Esophagus muscularis mucosa (tissue), 4 donors: Measurements from ENCODE around the gene CDH22. TPM values are rescaled to one million over a fixed set of nuclear protein-coding genes. Genes with fewer than 3 reads are reported as not detected.

ENCODE experiments used
- DNase-seq: peaks from one replicate; pipeline ENCODE4 v3.0.0-alpha.2; 2017; ENCODE audit errors: extremely low spot score
- H3K27ac ChIP-seq, 4 donors: fragments of 200-600 bp; sonication (generic); replicated peaks in 1 of 4; 1 replicate in 3 of 4; 2 replicates in 1 of 4; pipeline ENCODE4 v1.5.1; 2016 to 2019; ENCODE audit warnings: mild to moderate bottlenecking in 1 of 4
- H3K27me3 ChIP-seq, 4 donors: fragments of 200-600 bp; sonication (generic); one replicate each; pipeline versions ENCODE4 v1.5.1 to v1.6.0; 2016 to 2019
- H3K36me3 ChIP-seq, 4 donors: fragments of 200-600 bp; sonication (generic); one replicate each; pipeline ENCODE4 v1.5.1; 2016 to 2019
- H3K4me1 ChIP-seq, 4 donors: fragments of 200-600 bp; sonication (generic); one replicate each; pipeline ENCODE4 v1.5.1; 2016 to 2019
- H3K4me3 ChIP-seq, 4 donors: fragments of 200-600 bp; sonication (generic); 1 replicate in 2 of 4; 2 replicates in 2 of 4; pipeline ENCODE4 v1.5.1; 2016 to 2019; ENCODE audit warnings: mild to moderate bottlenecking in 4 of 4, moderate library complexity in 1 of 4
- H3K9me3 ChIP-seq, 4 donors: fragments of 200-600 bp; sonication (generic); 1 replicate in 3 of 4; 2 replicates in 1 of 4; pipeline ENCODE4 v1.5.1; 2016 to 2019
- EP300 ChIP-seq: sonication (generic); formaldehyde crosslinking; IDR thresholded peaks from one replicate; pipeline ENCODE4 v1.6.1; 2017; ENCODE audit warnings: antibody characterized with exemption
- POLR2A ChIP-seq: fragments of 450-650 bp; IDR thresholded peaks from one replicate; pipeline ENCODE4 v1.6.1; 2017; ENCODE audit warnings: antibody characterized with exemption, moderate library complexity, mild to moderate bottlenecking, low read depth
- POLR2AphosphoS5 ChIP-seq, 2 donors: sonication (generic); formaldehyde crosslinking; IDR thresholded peaks; one replicate each; pipeline ENCODE4 v1.6.1; 2017; ENCODE audit warnings: antibody characterized with exemption in 2 of 2
- WGBS: methylation state at CpG from one replicate; pipeline ENCODE4 v1.1.5; 2018; 5-methylcytosine and 5-hydroxymethylcytosine counted together
- intact Hi-C: fragments of 100-400 bp; cut with DNase I; formaldehyde crosslinking; loops from one replicate; pipeline ENCODE4 v1.15.1; 2023
- total RNA-seq, 4 donors: library from RNA; depleted of rRNA; stranded (reverse); fragments of >200 nt; gene quantifications; one replicate each; pipeline versions ENCODE4 v1.1.0 to v1.2.1, GENCODE V29; 2016
- TF ChIP-seq, protein P1 (sequence below), 3 experiments: fragments of 200-600 bp in 2 of 3; fragments of 450-650 bp in 1 of 3; sonication (generic) in 2 of 3; IDR thresholded peaks; one replicate each; pipeline ENCODE4 v1.5.1; 2017 to 2019; ENCODE audit warnings: antibody characterized with exemption in 3 of 3, mild to moderate bottlenecking in 2 of 3, moderate library complexity in 1 of 3

Gene CDH22
- total RNA-seq, 4 donors from 2014 or later = 0.17 to 0.69 (median 0.42) TPM; not detected in 1

DNA sequence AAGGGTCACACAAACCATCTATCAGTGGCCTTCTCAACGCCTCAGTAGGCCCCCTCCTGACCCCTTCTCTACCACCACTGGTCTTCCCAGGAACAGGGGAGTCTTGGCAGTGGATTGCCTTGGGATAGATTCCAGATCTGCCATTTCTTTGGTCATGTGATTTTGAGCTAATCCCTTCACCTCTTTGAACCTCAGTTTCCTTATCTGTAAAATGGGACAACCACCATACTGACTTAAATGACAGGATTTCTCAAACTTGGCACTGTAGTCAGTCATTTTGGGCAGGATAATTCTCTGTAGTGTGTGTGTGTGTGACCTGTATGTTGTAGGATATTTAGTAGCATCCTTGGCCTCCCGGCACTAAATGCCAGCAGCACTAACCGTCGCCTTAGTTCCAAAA lies 89.1 kb downstream of the CDH22 start:
- 93% methylated on average over 4 of the region's 4 CpGs for WGBS
- H3K4me3 ChIP-seq = no peak overlapping the region

GRCh38 chr20:46218656-46219055 lies 89.6 kb downstream of the CDH22 start:
- 70% methylated on average over 9 of the region's 9 CpGs for WGBS
- TF ChIP-seq, protein P1, sequence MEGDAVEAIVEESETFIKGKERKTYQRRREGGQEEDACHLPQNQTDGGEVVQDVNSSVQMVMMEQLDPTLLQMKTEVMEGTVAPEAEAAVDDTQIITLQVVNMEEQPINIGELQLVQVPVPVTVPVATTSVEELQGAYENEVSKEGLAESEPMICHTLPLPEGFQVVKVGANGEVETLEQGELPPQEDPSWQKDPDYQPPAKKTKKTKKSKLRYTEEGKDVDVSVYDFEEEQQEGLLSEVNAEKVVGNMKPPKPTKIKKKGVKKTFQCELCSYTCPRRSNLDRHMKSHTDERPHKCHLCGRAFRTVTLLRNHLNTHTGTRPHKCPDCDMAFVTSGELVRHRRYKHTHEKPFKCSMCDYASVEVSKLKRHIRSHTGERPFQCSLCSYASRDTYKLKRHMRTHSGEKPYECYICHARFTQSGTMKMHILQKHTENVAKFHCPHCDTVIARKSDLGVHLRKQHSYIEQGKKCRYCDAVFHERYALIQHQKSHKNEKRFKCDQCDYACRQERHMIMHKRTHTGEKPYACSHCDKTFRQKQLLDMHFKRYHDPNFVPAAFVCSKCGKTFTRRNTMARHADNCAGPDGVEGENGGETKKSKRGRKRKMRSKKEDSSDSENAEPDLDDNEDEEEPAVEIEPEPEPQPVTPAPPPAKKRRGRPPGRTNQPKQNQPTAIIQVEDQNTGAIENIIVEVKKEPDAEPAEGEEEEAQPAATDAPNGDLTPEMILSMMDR (IDR thresholded peaks at IDR 0.05) = no peak
- TF ChIP-seq POLR2AphosphoS5 (IDR thresholded peaks at IDR 0.05) = no peak
- TF ChIP-seq EP300 = no peak
- no peak for TF ChIP-seq POLR2A
- no peak for DNase-seq

More for the DNA sequence above, 89.1 kb downstream of the CDH22 start:
- Histone ChIP-seq H3K27me3 (peaks cover 0 to 27% (median 0%) of the 10 kb centered on the region in 4 donors), H3K36me3 (no peaks in the 10 kb centered on the region), H3K27ac (no peak overlapping the region), H3K9me3 (no peaks in the 10 kb centered on the region), H3K4me1 (peaks cover 15 to 22% (median 18%) of the 10 kb centered on the region in 4 donors)
- no peak for DNase-seq
- TF ChIP-seq, protein P1 (IDR thresholded peaks at IDR 0.05) = no peak
- intact Hi-C loops = no loop called here

DNA sequence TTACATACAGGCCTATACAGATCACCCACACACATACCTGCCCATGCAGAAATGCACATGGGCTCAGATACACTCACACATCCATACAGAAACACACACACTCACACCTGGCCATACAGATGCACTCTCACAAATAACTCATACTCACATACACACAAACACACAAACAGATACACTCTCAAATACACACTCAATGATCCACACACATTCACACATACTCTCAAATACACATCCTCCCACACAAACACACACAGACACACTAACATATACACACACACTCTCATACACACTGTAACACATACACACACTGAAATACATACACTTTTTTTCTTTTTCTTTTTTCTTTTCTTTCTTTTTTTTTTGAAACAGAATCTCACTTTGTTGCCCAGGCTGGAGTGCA lies 90.7 kb downstream of the CDH22 start:
- TF ChIP-seq POLR2AphosphoS5 (IDR thresholded peaks at IDR 0.05) (no peak), POLR2A (no peak), EP300 (no peak)
- TF ChIP-seq, protein P1 (IDR thresholded peaks at IDR 0.05) = no peak
- H3K27me3 ChIP-seq = peaks cover 0 to 44% (median 8%) of the 10 kb centered on the region in 4 donors
- H3K36me3 ChIP-seq = no peaks in the 10 kb centered on the region
- DNase-seq = no peak
- H3K4me3 ChIP-seq = no peak overlapping the region
- H3K4me1 ChIP-seq = peaks cover 5 to 12% (median 9%) of the 10 kb centered on the region in 4 donors
- H3K9me3 ChIP-seq = no peaks in the 10 kb centered on the region
- intact Hi-C loops = no loop called here
- H3K27ac ChIP-seq = no peak overlapping the region

More at GRCh38 chr20:46218656-46219055, 89.6 kb downstream of the CDH22 start:
- Histone ChIP-seq H3K4me1 (peaks cover 15 to 21% (median 17%) of the 10 kb centered on the region in 4 donors), H3K27me3 (peaks cover 0 to 33% (median 1%) of the 10 kb centered on the region in 4 donors), H3K36me3 (no peaks in the 10 kb centered on the region), H3K9me3 (no peaks in the 10 kb centered on the region), H3K27ac (no peak overlapping the region), H3K4me3 (no peak overlapping the region)
- intact Hi-C loops = no loop called here

DNA sequence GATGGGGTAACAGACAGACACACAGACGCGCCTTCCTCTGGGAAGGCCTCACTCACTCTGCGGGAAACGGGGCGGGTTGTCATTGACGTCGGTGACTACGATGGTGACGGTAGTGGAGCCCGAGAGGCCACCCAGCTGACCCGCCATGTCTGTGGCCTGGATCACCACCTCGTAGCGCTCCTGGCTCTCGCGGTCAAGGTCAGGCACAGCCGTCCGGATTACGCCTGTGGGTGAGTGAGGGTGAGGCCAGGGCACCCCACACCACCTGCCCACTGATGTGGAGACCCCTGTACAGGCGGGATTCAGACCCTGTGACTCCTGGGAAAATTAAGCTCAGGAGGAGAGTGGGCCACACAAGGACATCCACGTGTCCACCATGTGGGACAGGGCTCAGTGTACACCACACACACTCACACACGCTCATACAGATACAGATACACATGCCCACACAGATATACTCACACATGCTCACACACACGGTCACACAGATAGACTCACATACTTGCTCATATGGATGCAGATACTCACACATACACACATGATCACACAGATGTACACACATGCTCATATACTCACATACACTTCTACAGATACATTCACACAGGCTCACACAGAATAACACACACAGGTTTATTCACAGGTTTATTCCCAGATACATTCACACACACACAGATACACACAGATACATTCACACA lies 91.4 kb downstream of the CDH22 start:
- Histone ChIP-seq H3K27me3 (peaks cover 0 to 49% (median 8%) of the 10 kb centered on the region in 4 donors), H3K9me3 (no peaks in the 10 kb centered on the region), H3K4me3 (no peak overlapping the region), H3K27ac (no peak overlapping the region), H3K36me3 (no peaks in the 10 kb centered on the region), H3K4me1 (peaks cover 0 to 6% (median 3%) of the 10 kb centered on the region in 4 donors)
- TF ChIP-seq POLR2A = no peak
- TF ChIP-seq, protein P1 (IDR thresholded peaks at IDR 0.05) = no peak
- TF ChIP-seq EP300 = no peak
- no peak for TF ChIP-seq POLR2AphosphoS5 (IDR thresholded peaks at IDR 0.05)
- WGBS = 86% methylated on average over 12 of the region's 22 CpGs
- intact Hi-C loops = no loop called here
- DNase-seq = no peak
